RWPE1 (cell line): ENCODE data around the gene FANCE.

Experiments used
- CTCF ChIA-PET: fragments of 350-600 bp; sonication (Branson Sonifier 250); formaldehyde crosslinking; extraction: SDS; loops from one replicate; lab custom pipeline; 2021; lab: Yijun Ruan, JAX
- POLR2A ChIA-PET: fragments of 400-600 bp; formaldehyde crosslinking; extraction: SDS; loops from one replicate; lab custom pipeline; 2020; ENCODE audit warnings: antibody characterized with exemption; ENCODE audit not compliant: low non-redundant PET; lab: Yijun Ruan, JAX
- DNase-seq: peaks from one replicate; pipeline ENCODE4 v3.0.0; 2012; ENCODE audit warnings: low spot score
- H3K27ac ChIP-seq: fragments of 450-650 bp; 2 replicates; pipeline ENCODE4 v1.5.1; 2017
- TF ChIP-seq, protein P1 (sequence below): fragments of 450-650 bp; conservative IDR thresholded peaks from 2 replicates; pipeline ENCODE4 v1.5.1; 2017; ENCODE audit warnings: low read depth, mild to moderate bottlenecking

FANCE gene

DNA sequence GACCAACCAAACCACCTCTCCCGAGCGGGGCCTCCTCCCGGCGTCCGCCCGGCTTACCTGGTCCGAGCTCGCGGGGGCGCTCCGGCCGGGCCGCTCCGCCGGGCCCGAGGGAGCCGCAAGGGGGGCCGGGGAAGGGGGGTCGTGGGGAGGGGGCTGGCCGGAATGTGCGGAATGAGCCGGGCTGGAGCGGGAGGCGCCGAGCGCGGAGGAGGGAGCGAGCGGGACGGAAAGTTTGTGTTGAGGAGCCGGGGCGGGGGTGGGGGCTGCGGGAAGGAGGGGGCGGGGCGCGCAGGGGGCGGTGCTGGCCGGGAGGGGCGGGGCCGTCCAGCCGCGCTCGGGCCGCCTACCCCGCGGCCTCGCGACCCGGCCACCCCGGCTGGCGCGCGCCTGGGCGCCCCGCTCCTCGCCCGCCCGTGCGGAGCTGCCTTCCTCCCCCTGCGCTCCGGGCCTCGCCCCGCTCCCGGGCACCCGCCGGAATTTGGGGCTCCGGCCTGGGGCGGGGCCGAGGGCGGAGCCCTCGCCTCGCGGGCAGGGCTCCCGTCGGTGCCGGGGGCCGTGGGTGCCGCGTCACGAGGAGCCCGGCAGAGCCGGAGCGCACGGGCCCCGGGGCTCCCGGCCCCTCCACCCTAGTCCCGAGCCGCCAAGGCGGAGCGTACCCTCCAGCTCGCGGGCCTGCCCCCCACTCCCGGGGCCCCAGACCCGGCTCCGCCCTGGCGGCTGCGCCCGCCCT lies 44.9 kb downstream of the FANCE start, which contains the start of gene TEAD3:
TEAD3 (minus strand) TSS at position 239 of the 730 bp plus-strand sequence.
- DNase-seq, result peak; percentile 92
- TF ChIP-seq, protein P1, sequence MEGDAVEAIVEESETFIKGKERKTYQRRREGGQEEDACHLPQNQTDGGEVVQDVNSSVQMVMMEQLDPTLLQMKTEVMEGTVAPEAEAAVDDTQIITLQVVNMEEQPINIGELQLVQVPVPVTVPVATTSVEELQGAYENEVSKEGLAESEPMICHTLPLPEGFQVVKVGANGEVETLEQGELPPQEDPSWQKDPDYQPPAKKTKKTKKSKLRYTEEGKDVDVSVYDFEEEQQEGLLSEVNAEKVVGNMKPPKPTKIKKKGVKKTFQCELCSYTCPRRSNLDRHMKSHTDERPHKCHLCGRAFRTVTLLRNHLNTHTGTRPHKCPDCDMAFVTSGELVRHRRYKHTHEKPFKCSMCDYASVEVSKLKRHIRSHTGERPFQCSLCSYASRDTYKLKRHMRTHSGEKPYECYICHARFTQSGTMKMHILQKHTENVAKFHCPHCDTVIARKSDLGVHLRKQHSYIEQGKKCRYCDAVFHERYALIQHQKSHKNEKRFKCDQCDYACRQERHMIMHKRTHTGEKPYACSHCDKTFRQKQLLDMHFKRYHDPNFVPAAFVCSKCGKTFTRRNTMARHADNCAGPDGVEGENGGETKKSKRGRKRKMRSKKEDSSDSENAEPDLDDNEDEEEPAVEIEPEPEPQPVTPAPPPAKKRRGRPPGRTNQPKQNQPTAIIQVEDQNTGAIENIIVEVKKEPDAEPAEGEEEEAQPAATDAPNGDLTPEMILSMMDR, result no peak; the same call in 1 of the 2 replicates
- peak within 1 kb of the TSS; percentile 99 for H3K27ac ChIP-seq
- CTCF ChIA-PET, result interaction anchor here (0.6 to 1.7 kb wide), 6 partner anchors 10 to 29 kb away, joined by 3 to 6 read pairs (median 4); no protein-coding TSS in a partner anchor
- POLR2A ChIA-PET, result interaction anchor here (0.5 to 1.7 kb wide), 6 partner anchors 10 to 26 kb away, joined by 3 to 11 read pairs (median 5); no protein-coding TSS in a partner anchor

DNA sequence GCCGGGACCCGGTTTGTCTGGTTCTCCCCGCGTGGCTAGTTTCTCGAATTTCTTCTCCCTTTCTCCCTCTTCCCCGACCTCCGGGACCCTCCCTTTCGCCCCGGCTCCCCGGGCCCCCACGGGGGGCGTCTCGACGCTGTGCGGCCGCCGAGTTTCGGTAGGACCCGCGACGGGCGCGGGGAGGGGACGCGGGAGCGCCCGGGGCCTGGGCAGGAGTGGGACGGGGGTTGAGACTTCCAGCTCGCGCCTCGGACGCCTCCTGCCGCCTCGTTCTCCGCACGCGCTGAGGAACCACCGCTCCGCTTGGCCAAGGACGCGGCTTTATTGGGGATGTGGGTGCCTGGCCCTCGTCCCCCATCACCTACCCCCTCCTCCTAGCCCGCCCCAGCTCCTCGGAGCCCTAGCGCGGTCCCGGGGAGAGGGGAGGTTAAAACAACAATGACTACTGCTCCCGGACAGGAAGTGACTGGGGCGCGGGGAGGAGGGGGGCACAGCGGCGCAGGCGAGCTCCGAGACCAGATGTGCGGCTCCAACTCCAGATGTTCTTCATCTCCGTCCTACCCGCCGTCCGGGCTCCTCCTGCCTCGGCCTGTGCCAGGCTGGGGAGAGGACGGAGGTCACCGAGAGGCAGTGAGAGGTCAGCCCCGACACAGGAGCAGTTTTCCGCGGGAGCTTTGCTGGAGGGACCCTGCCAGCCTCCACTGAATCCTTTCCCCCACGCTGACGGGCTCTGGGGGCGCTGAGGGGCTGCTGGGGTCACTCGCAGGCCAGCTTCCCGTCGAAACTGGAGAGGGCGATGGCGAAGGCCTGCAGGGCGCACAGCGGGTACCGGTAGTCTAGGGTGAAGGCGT lies 45.7 kb downstream of the FANCE start:
- TF ChIP-seq, protein P1, result no peak
- peak; percentile 70 for DNase-seq
- POLR2A ChIA-PET, result interaction anchor here (0.6 to 1.7 kb wide), 4 partner anchors 10 to 54 kb away, joined by 3 to 11 read pairs (median 8); no protein-coding TSS in a partner anchor
- H3K27ac ChIP-seq, result peak overlapping the region; percentile 99
- CTCF ChIA-PET, result interaction anchor here (0.6 to 1.7 kb wide), 6 partner anchors 11 to 188 kb away, joined by 3 to 6 read pairs (median 3); partner anchors contain the start of gene FANCE

DNA sequence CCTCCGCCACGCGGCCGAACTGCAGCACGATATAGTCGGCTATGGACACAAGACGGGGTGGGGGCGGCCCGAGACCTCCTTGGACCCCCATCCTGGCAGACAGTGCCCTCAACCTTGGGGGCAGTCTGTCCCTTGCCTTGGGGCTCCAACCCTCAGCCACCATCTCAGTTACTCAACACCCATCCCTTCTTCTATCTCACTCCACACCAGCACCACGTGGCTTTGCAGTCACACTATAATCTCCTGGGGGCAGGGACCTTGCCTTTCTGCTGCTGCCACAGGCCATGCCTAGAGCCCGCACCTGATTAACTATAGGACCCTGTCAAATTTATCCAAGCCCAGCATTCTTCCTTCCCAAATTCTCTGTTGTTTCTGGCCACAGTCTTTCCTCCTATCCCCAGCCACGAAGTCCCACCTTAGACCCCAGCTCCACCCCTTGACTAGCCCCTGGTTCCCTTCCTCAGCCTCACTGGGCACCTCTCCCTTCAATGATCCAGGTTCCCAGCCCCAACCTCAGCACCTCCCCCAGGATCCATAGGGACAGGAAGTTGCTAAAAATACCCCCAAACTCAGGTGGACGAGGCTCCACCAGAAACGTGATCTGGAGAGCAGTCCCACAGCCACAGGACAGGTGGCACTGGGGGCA lies 46.4 kb downstream of the FANCE start:
- ChIA-PET CTCF (interaction anchor here (0.6 kb wide), 2 partner anchors 46 to 187 kb away, joined by 3 read pairs; partner anchors contain the start of gene FANCE), POLR2A (interaction anchor here (1.7 kb wide), 1 partner anchor 25 kb away, joined by 3 read pairs; no protein-coding TSS in a partner anchor)
- H3K27ac ChIP-seq, result peak overlapping the region; percentile 99
- TF ChIP-seq, protein P1, result no peak
- DNase-seq, result no peak

DNA sequence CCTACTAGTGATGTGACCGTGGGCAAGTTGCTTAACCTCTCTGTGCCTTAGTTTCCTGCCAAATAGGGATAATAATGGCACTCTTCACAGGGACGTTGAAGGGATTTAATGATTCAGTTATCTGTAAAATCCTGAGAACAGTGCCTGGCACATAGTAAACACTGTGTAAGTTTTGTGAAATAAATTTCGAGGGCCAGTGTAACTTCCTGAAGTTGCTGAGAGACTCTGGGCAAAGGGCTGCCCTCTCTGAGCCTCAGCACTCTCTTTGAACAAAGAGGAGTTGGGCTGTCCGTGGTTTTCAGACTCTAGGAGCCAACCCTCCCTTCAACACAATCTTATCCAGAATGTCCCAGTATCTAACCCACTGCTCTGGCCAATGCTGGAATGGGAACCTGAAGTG lies 47.2 kb downstream of the FANCE start:
- DNase-seq, result no peak
- TF ChIP-seq, protein P1, result no peak
- ChIA-PET CTCF (interaction anchor here (0.5 kb wide), 1 partner anchor 12 kb away, joined by 7 read pairs; no protein-coding TSS in a partner anchor), POLR2A (no interaction called here)
- no peak overlapping the region for H3K27ac ChIP-seq

DNA sequence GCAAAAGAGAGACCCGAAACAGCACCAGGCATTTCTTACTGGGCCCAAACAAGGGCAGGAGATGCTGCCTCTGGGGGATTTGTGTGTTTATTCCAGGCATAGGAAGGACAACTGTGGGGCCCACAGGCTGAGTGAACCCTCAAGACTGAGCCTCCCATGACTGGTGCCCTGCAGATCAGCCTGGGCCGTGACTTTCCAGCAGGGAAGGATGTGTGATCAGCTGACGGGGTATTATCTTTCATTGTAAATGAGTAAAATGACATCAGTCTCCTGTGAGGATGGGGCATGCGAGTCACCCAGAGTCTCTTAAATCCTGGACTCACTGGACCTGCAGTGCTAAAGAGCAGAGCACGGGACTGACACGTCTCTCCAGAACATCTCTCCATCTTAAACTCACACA lies 48.6 kb downstream of the FANCE start:
- H3K27ac ChIP-seq, result peak overlapping the region; percentile 34; the same call in 1 of the 2 replicates
- CTCF ChIA-PET, result no interaction called here
- POLR2A ChIA-PET, result no interaction called here
- TF ChIP-seq, protein P1, result no peak
- DNase-seq, result peak; percentile 32
